Activated CD4-positive, alpha-beta T cell treated with anti-CD3 and anti-CD28 coated beads, Interleukin-2, amount 50 U/mL, for 16 hours (primary cell): ENCODE results near the gene TMEM248.
"Not testable (repeated sequence)": the region's sequence is repeated elsewhere in the genome, so short reads cannot be mapped to it uniquely, and the experiment has no call there.

Experiments
- DNase-seq: peaks from one replicate; pipeline ENCODE4 v3.0.0-alpha.2; 2020

Gene TMEM248

GRCh38 chr7:66920769-66921395, at the start of gene TMEM248:
TMEM248 (plus strand) TSS chr7:66921225; CDS start chr7:66941866, 20,641 bp downstream.
- peak; percentile 96 for DNase-seq

- DNase-seq = no peak
Observed at GRCh38 chr7:66873476-66873875, 47.5 kb upstream of the TMEM248 start.

GRCh38 chr7:66877577-66878300, 43.3 kb upstream of the TMEM248 start:
- DNase-seq = peak; percentile 52

GRCh38 chr7:66878301-66878685, 42.7 kb upstream of the TMEM248 start:
- DNase-seq = not testable (repeated sequence)

GRCh38 chr7:66880053-66880452, 41.0 kb upstream of the TMEM248 start:
- DNase-seq = no peak

- DNase-seq = not testable (repeated sequence)
Observed at GRCh38 chr7:66880577-66880976, 40.4 kb upstream of the TMEM248 start.

GRCh38 chr7:66883716-66884115, 37.3 kb upstream of the TMEM248 start:
- DNase-seq = peak; percentile 61

GRCh38 chr7:66884556-66884955, 36.5 kb upstream of the TMEM248 start:
- DNase-seq = not testable (repeated sequence)

- DNase-seq = peak; percentile 56
Observed at GRCh38 chr7:66886152-66886551, 34.9 kb upstream of the TMEM248 start.

GRCh38 chr7:66888223-66888622, 32.8 kb upstream of the TMEM248 start:
- not testable (repeated sequence) for DNase-seq

- DNase-seq = peak; percentile 14
Observed at GRCh38 chr7:66894463-66895080, 26.5 kb upstream of the TMEM248 start.

- DNase-seq = no peak
Observed at GRCh38 chr7:66896441-66896840, 24.6 kb upstream of the TMEM248 start.

- no peak for DNase-seq
Observed at GRCh38 chr7:66899552-66900280, 21.3 kb upstream of the TMEM248 start.

- no peak for DNase-seq
Observed at GRCh38 chr7:66901941-66902843, 18.8 kb upstream of the TMEM248 start.

- DNase-seq = no peak
Observed at GRCh38 chr7:66902844-66903180, 18.2 kb upstream of the TMEM248 start.

GRCh38 chr7:66903360-66904062, 17.5 kb upstream of the TMEM248 start:
- no peak for DNase-seq

- DNase-seq = no peak
Observed at GRCh38 chr7:66904063-66904593, 16.9 kb upstream of the TMEM248 start.

- DNase-seq = no peak
Observed at GRCh38 chr7:66905278-66905677, 15.7 kb upstream of the TMEM248 start.

GRCh38 chr7:66905689-66906088, 15.3 kb upstream of the TMEM248 start:
- no peak for DNase-seq

- no peak for DNase-seq
Observed at GRCh38 chr7:66907731-66908130, 13.3 kb upstream of the TMEM248 start.

- DNase-seq = not testable (repeated sequence)
Observed at GRCh38 chr7:66908598-66908997, 12.4 kb upstream of the TMEM248 start.
